HEK293T (cell line): Measurements from ENCODE around the gene CTIF.

Experiments used
- L3MBTL2 ChIP-seq: fragments of 450-650 bp; conservative IDR thresholded peaks from 2 replicates; pipeline ENCODE4 v1.6.1; 2016; ENCODE audit warnings: mild to moderate bottlenecking
- LEF1 ChIP-seq: fragments of 450-650 bp; IDR thresholded peaks from 2 replicates; pipeline ENCODE4 v1.6.1; 2017; ENCODE audit warnings: mild to moderate bottlenecking, borderline replicate concordance
- PKNOX1 ChIP-seq: fragments of 450-650 bp; IDR thresholded peaks from 2 replicates; pipeline ENCODE4 v1.6.1; 2016

GRCh38 chr18:48573632-48574283 is 34.9 kb downstream of the CTIF start:
- TF ChIP-seq PKNOX1 (no peak), L3MBTL2 (no peak), LEF1 (no peak)
